ENCODE data around the gene STK32B.

- TF ChIP-seq CTCF (IDR thresholded peaks at IDR 0.05) (no peak), POLR2A (IDR thresholded peaks at IDR 0.05) (no peak), POLR2AphosphoS5 (IDR thresholded peaks at IDR 0.05) (no peak)
Observed at GRCh38 chr4:5052726-5053425, 1.6 kb downstream of the STK32B start.
